GM21360 (cell line): ENCODE measurements around the gene NUDT14.

Experiments
- ATAC-seq: cut with Tn5 transposase; IDR thresholded peaks from one replicate; pipeline ENCODE4 v1.9.1; 2021; ENCODE audit warnings: mild to moderate bottlenecking, moderate library complexity; ENCODE audit not compliant: unreplicated experiment

NUDT14 gene

GRCh38 chr14:105138021-105138541 lies 43.0 kb downstream of the NUDT14 start:
- ATAC-seq, result no peak

GRCh38 chr14:105137481-105138020 lies 43.6 kb downstream of the NUDT14 start:
- no peak for ATAC-seq

DNA sequence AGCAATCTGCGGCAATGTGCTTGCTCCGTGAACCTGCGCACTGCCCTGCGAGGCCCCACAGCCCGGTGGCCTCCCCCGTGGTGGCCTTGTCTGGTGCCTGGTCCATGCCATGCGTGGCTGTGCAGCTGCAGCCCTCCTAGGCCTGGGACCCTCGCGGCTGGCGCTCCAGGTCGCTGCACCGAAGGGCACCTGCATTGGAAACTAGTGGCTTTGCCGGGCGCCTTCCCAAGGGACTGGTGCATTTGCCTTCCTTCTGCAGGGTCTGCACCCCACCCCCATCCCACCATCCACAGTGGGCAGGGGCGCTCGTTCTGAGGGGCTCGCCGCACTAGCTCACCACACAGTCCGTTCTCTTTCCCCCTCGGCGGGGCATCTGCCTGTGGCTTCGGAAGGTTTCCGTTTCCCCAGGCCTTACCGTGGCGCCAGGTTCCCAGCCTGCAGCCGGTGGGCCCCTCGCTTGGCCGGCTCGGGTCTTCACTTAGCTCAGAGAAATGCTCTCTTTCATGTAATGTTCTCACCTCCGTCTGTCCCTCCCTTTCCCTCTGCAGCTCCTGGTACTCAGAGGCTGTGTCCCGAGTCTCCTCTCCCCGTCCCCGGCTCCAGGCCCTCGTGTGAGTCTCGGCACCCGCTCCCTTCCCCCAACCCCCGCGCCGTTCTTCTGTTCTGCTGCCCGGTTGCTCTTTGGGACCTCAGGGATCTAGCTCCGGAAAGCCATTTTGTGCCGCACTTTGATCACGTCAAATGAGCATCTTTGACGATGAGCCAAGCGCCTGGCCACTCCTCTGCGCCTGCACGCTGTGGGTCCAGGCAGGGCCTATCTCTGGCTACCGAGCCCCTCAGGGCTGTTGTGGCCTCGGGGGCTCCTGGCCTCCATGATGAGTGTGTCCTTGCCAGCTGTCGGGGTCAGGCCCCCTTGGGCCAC lies 44.5 kb downstream of the NUDT14 start:
- no peak for ATAC-seq

GRCh38 chr14:105135700-105136395 lies 45.3 kb downstream of the NUDT14 start:
- no peak for ATAC-seq

- no peak for ATAC-seq
Observed at GRCh38 chr14:105132921-105133654, 48.0 kb downstream of the NUDT14 start.

- no peak for ATAC-seq
Observed at GRCh38 chr14:105131241-105131640, 49.9 kb downstream of the NUDT14 start.

- ATAC-seq, result no peak
Observed at GRCh38 chr14:105128059-105128458, 53.1 kb downstream of the NUDT14 start.

- ATAC-seq, result no peak
Observed at GRCh38 chr14:105126981-105127329, 54.2 kb downstream of the NUDT14 start.

GRCh38 chr14:105126126-105126980 lies 54.8 kb downstream of the NUDT14 start:
- no peak for ATAC-seq

DNA sequence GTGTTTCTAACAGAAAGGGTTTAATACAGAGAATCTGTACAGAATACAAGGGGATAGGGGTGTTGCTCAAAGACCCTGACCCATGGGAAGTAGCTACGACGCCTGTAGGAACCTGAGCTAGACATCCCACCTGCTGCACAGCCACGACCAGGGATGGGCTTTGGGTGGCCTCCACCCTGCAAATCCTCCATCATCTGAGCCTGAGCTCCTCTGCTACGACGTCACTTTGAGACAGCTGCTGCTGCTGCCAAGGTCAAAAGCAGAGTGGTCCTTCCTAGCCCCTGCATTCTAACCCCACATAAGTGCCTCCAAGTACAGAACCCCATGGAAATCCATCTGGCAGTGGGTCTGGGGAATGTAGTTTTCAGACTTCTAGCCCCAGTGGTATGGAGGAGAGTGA lies 56.3 kb downstream of the NUDT14 start:
- no peak for ATAC-seq

DNA sequence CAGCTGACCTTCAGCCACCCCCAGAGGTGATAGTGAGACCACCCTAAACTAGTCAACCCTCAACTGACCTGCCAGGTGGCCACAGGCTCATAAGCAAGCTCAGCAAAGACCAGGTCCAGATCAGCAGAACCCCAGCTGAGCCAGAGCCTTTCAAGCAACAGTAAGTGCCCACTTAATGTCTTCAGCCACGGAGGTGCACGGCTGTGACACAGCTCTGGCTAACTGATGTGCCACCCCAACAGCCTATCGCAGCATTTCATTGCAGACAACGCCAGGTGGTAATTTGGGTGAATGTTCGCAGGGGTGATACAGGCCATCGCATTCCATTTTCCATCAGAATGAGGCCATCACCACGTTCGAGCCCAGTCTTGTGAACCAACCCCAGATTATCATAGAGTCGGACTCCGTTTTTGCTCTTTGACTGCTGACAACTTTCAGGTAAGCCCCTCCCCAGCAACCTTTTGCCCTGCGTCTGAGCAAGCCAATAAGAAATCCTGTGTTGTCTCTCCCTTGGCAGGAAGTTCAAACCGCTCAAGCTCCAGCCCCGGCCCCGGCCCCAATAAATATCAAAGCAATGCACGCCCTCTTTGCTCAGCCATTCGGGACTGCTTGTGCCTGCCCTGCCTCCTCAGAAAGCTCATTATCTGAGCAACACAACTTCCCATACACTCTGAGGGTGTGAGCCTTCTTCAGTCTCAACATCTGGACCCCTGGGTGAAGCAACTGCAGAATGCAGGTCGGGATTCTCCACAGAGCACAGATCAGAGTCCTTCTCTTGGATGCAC lies 56.9 kb downstream of the NUDT14 start:
- no peak for ATAC-seq

GRCh38 chr14:105123064-105123665 lies 57.9 kb downstream of the NUDT14 start:
- no peak for ATAC-seq
